Measurements from ENCODE around the gene TWNK.

TWNK gene

DNA sequence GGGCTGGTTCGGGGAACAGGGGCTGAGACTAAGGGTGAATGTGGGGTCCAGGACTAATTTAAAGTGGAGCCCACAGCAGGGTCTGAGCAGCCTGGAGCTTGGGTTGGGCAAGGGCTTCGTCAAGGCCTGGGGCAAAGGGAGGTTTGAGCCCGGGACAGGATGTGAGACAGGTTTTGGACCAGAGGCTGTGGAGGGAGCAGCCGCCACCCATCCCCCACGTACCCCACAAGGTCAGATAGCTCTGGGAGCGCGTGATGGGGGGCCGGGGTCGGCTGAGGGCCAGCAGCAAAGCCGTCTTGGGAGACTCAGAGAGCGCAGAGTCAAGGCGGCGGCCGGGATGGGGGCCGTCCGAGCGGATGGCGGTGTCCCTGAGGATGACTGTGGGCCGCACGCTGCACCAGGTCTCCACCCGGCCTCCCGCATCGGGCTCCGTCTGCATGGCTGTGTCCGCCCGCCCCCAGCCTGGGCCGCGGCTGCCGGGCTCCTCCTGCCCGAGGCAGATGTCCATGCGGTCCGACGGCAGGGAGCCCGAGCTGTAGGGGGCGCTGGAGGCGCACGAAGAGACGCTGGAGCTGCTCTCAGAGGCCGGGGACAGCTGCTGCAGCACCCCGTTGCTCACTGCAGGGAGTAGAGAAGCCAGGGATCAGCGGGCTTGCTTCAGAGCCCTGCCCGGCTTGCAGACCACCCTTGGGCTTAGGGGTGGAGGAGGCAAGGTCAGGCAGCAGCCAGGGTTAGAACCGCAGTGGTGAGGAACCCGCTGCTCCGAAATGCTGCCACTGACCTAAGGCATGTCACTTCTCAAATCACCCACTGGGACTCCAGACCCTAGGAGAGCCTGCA is 31.5 kb downstream of the TWNK start:
- TF ChIP-seq YY1 (IDR thresholded peaks at IDR 0.05; ENCODE audit: insufficient read depth, insufficient read length) (no peak), ZNF274 (IDR thresholded peaks at IDR 0.05; ENCODE audit: low read depth, low read length) (no peak), SUZ12 (IDR thresholded peaks at IDR 0.05; ENCODE audit: extremely low read depth, insufficient read depth, insufficient read length) (no peak)
- H3K36me3 ChIP-seq (ENCODE audit: insufficient read depth, insufficient read length, low read length) = no peaks in the 10 kb centered on the region
- no peaks in the 10 kb centered on the region for H3K9me3 ChIP-seq (ENCODE audit: insufficient read depth, low read length)
- peaks cover 21% of the 10 kb centered on the region for H3K27me3 ChIP-seq (ENCODE audit: insufficient read depth, insufficient read length)
- H3K9ac ChIP-seq (ENCODE audit: insufficient read length, low read depth) = peak overlapping the region; percentile 74
- H3K4me1 ChIP-seq (ENCODE audit: insufficient read depth, insufficient read length) = peaks cover 10% of the 10 kb centered on the region
- peak overlapping the region; percentile 27 for H3K4me3 ChIP-seq (ENCODE audit: insufficient read length, low read depth)
- peak; percentile 70 for DNase-seq (ENCODE audit: low read depth, low spot score)

DNA sequence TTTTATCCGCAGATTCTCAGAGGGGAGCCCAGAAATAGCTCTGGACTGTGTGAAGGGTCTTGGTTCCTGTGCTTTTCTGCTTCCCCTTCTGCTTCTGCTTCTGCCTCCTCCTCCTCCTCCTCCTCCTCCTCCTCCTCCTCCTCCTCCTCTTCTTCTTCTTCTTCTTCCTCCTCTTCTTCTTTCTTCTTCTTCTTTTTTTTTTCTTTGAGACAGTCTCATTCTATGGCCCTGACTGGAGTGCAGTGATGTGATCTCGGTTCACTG is 32.0 kb downstream of the TWNK start:
- Histone ChIP-seq H3K27me3 (ENCODE audit: insufficient read depth, insufficient read length) (peaks cover 21% of the 10 kb centered on the region), H3K4me3 (ENCODE audit: insufficient read length, low read depth) (peak overlapping the region; percentile 4), H3K9ac (ENCODE audit: insufficient read length, low read depth) (peak overlapping the region; percentile 74), H3K9me3 (ENCODE audit: insufficient read depth, low read length) (no peaks in the 10 kb centered on the region), H3K4me1 (ENCODE audit: insufficient read depth, insufficient read length) (peaks cover 10% of the 10 kb centered on the region), H3K36me3 (ENCODE audit: insufficient read depth, insufficient read length, low read length) (no peaks in the 10 kb centered on the region)
- no peak for DNase-seq (ENCODE audit: low read depth, low spot score)
- TF ChIP-seq ZNF274 (IDR thresholded peaks at IDR 0.05; ENCODE audit: low read depth, low read length) = no peak
- no peak for TF ChIP-seq YY1 (IDR thresholded peaks at IDR 0.05; ENCODE audit: insufficient read depth, insufficient read length)
- no peak for TF ChIP-seq SUZ12 (IDR thresholded peaks at IDR 0.05; ENCODE audit: extremely low read depth, insufficient read depth, insufficient read length)

DNA sequence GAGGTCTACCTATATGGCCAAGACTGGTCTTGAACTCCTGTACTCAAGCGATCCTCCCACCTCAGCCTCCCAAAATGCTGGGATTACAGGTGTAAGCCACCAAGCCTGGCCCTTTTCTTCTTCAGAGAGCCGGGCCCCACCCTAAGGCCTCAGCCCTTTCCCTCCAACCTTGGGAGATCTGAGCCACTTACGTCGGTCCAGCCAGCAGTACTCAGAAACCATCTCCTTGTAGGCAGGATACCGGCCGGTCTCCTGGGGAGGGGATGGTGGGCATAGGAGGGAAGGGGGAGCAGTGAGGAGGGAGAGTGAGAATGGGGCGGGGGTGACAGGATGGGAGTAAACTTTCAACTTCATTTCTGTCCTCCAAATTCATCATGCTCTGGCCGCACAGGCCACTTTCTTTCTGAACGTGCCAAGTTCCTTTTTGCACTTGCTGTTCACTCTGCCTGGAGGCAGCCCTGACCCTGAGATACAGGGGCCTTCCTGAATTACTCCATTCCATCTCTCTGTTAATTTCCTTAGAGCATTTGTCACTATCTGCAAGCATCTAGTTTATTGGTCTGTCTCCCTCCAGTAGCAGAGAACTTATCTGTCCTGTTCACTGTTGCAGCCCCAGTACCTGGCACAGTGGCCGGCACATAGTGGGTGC is 33.2 kb downstream of the TWNK start:
- H3K27me3 ChIP-seq (ENCODE audit: insufficient read depth, insufficient read length) = peaks cover 21% of the 10 kb centered on the region
- H3K4me3 ChIP-seq (ENCODE audit: insufficient read length, low read depth) = no peak overlapping the region
- no peaks in the 10 kb centered on the region for H3K9me3 ChIP-seq (ENCODE audit: insufficient read depth, low read length)
- TF ChIP-seq SUZ12 (IDR thresholded peaks at IDR 0.05; ENCODE audit: extremely low read depth, insufficient read depth, insufficient read length) (no peak), ZNF274 (IDR thresholded peaks at IDR 0.05; ENCODE audit: low read depth, low read length) (no peak)
- no peak for DNase-seq (ENCODE audit: low read depth, low spot score)
- H3K4me1 ChIP-seq (ENCODE audit: insufficient read depth, insufficient read length) = peaks cover 9% of the 10 kb centered on the region
- H3K9ac ChIP-seq (ENCODE audit: insufficient read length, low read depth) = no peak overlapping the region
- no peaks in the 10 kb centered on the region for H3K36me3 ChIP-seq (ENCODE audit: insufficient read depth, insufficient read length, low read length)

DNA sequence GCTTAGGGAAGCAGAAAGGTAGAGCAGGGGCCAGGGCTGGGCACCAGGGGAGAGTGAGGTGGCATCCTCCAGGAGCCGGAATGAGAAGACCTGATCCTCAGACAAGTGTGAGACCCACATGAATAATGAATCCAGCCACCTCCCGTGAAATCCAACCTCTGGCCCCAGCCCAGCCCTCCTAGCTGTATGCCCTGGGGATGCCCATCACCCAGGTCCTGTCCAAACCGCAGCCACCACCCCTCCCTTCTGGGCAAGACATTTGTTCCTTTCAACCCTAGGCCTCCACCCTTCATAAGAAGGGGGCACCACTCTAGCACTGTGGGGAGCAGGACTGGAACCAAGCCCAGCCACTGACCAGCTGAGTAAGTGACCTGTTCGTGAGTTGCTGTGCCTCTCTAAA is 33.9 kb downstream of the TWNK start:
- Histone ChIP-seq H3K27me3 (ENCODE audit: insufficient read depth, insufficient read length) (peaks cover 21% of the 10 kb centered on the region), H3K9ac (ENCODE audit: insufficient read length, low read depth) (no peak overlapping the region), H3K4me1 (ENCODE audit: insufficient read depth, insufficient read length) (peaks cover 8% of the 10 kb centered on the region), H3K4me3 (ENCODE audit: insufficient read length, low read depth) (no peak overlapping the region), H3K9me3 (ENCODE audit: insufficient read depth, low read length) (no peaks in the 10 kb centered on the region), H3K36me3 (ENCODE audit: insufficient read depth, insufficient read length, low read length) (no peaks in the 10 kb centered on the region)
- TF ChIP-seq SUZ12 (IDR thresholded peaks at IDR 0.05; ENCODE audit: extremely low read depth, insufficient read depth, insufficient read length) (no peak), ZNF274 (IDR thresholded peaks at IDR 0.05; ENCODE audit: low read depth, low read length) (no peak), YY1 (IDR thresholded peaks at IDR 0.05; ENCODE audit: insufficient read depth, insufficient read length) (no peak)
- DNase-seq (ENCODE audit: low read depth, low spot score) = no peak

DNA sequence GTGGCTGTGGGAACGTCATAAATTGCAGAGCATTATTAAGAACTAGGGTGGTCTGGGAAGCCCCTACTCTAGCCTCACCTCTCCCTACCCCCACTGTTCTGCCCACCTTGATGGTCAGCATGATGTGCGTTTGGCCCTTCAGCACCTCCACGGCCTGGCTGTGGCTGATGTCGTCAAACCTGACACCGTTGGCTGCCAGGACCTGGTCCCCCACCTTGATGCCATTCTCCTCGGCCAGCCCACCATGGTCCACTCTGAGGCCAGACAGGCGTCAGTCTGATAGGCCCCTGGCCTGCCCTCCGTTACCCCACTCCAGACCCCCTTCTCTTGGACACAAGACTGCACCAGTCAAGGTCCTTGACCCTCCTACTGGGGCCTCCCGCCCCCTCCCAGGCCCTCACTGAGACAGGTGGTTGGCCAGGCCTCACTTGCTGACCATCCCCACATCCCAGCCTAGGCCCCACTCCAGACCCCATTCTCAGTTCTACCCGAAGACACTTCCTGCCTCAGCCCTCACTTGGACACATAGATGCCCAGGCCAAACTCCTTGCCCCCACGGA is 34.4 kb downstream of the TWNK start:
- no peak overlapping the region for H3K9ac ChIP-seq (ENCODE audit: insufficient read length, low read depth)
- H3K4me1 ChIP-seq (ENCODE audit: insufficient read depth, insufficient read length) = peaks cover 6% of the 10 kb centered on the region
- no peak overlapping the region for H3K4me3 ChIP-seq (ENCODE audit: insufficient read length, low read depth)
- no peaks in the 10 kb centered on the region for H3K36me3 ChIP-seq (ENCODE audit: insufficient read depth, insufficient read length, low read length)
- H3K27me3 ChIP-seq (ENCODE audit: insufficient read depth, insufficient read length) = peaks cover 21% of the 10 kb centered on the region
- DNase-seq (ENCODE audit: low read depth, low spot score) = no peak
- no peaks in the 10 kb centered on the region for H3K9me3 ChIP-seq (ENCODE audit: insufficient read depth, low read length)
- TF ChIP-seq SUZ12 (IDR thresholded peaks at IDR 0.05; ENCODE audit: extremely low read depth, insufficient read depth, insufficient read length) (no peak), YY1 (IDR thresholded peaks at IDR 0.05; ENCODE audit: insufficient read depth, insufficient read length) (no peak), ZNF274 (IDR thresholded peaks at IDR 0.05; ENCODE audit: low read depth, low read length) (no peak)

DNA sequence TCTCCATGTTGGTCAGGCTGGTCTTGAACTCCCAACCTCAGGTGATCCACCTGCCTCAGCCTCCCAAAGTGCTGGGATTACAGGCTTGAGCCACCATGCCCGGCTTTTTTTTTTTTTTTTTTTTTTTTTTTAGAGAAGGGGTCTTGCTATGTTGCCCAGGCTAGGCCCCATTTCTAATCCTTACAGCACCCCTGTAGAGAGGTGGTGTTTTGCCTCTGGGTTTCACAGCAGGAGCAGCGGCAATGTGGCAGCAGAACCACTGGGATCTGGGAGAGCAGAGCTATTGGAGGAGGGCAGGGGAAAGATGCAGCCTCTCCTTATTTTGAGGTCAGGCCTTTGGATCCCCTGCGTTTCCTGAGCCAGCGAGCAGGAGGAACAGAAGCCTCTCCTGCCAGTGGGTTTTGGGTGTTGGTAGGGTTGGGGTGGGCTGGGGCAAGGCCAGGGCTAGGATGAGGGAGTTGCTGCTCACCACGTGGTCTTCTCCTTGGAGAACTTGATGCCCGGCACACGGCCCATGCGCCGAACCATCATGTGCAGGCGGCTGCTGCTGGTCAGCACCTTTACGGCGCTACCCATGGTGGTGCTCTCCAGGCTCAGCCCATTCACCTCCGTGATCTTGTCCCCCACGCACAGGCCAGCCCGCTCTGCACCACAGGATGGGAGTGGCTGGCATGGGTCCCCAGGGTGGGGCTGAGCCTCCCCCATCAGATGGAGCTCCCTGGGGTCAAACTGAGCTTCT is 35.8 kb downstream of the TWNK start:
- Histone ChIP-seq H3K4me3 (ENCODE audit: insufficient read length, low read depth) (no peak overlapping the region), H3K9me3 (ENCODE audit: insufficient read depth, low read length) (no peaks in the 10 kb centered on the region), H3K36me3 (ENCODE audit: insufficient read depth, insufficient read length, low read length) (peaks cover 2% of the 10 kb centered on the region), H3K9ac (ENCODE audit: insufficient read length, low read depth) (no peak overlapping the region), H3K27me3 (ENCODE audit: insufficient read depth, insufficient read length) (peaks cover 11% of the 10 kb centered on the region), H3K4me1 (ENCODE audit: insufficient read depth, insufficient read length) (peaks cover 10% of the 10 kb centered on the region)
- TF ChIP-seq YY1 (IDR thresholded peaks at IDR 0.05; ENCODE audit: insufficient read depth, insufficient read length) (no peak), SUZ12 (IDR thresholded peaks at IDR 0.05; ENCODE audit: extremely low read depth, insufficient read depth, insufficient read length) (no peak), ZNF274 (IDR thresholded peaks at IDR 0.05; ENCODE audit: low read depth, low read length) (no peak)
- no peak for DNase-seq (ENCODE audit: low read depth, low spot score)
